GM12874 (cell line): ENCODE measurements around the gene MACROH2A1.

Experiments
- CTCF ChIP-seq: IDR thresholded peaks from 2 replicates; pipeline ENCODE4 v1.5.1; 2011; ENCODE audit warnings: low read depth, mild to moderate bottlenecking, control low read depth, low read length, moderate library complexity; ENCODE audit not compliant: insufficient read depth

Gene MACROH2A1

GRCh38 chr5:135339623-135340022 lies 59.4 kb downstream of the MACROH2A1 start:
- TF ChIP-seq CTCF: no peak

- TF ChIP-seq CTCF: no peak
Measured at GRCh38 chr5:135339189-135339588, 59.8 kb downstream of the MACROH2A1 start.

- no peak for TF ChIP-seq CTCF
Measured at GRCh38 chr5:135337064-135337463, 62.0 kb downstream of the MACROH2A1 start.

- no peak for TF ChIP-seq CTCF
Measured at GRCh38 chr5:135335031-135335828, 63.8 kb downstream of the MACROH2A1 start.

- no peak for TF ChIP-seq CTCF
Measured at GRCh38 chr5:135333732-135334515, 65.1 kb downstream of the MACROH2A1 start.

GRCh38 chr5:135332519-135333150 lies 66.4 kb downstream of the MACROH2A1 start:
- peak; percentile 34 for TF ChIP-seq CTCF

- no peak for TF ChIP-seq CTCF
Measured at GRCh38 chr5:135331612-135332011, 67.4 kb downstream of the MACROH2A1 start.
